ENCODE results near the gene CUTC. TPM values are rescaled to one million over a fixed set of nuclear protein-coding genes. Genes with fewer than 3 reads are reported as not detected.

Gene CUTC
- total RNA-seq, 2 experiments from 2014 or later = 29.9 to 41.6 TPM

DNA sequence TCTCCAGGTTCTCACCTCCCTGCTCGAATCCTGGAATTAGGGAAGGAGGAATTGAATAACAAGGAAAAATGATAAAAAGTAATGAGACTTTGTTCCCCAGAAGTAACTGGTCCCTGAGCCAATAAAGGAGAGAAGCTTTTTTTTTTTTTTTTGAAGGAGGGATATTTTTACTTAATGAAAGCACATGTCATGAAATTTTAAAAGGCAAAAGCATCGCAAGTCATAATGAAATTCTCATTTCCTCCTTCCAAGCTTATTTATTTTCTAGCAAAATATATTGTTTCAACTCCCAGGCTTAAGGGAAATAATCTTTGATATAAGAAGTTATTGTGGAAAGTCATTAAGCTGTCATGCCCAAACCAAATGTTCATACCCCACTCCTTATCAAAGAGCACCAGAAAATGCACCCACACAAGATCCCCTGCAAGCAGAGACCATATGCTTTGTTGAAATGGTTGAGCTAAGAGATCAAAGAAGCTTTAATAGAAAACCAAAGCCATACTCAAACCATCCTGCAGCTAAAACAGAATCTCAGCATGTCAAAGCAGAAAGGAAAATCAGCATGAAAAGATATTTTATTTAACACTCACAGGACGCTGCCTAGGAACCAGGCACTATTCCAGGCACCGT is 33.8 kb downstream of the CUTC start:
- H3K27ac ChIP-seq (ENCODE audit: low read depth, low read length, poor library complexity, severe bottlenecking) = no peak overlapping the region
- H3K4me1 ChIP-seq (ENCODE audit: insufficient read depth, low read length, poor library complexity, severe bottlenecking) = no peaks in the 10 kb centered on the region
- no peaks in the 10 kb centered on the region for H3K9me3 ChIP-seq (ENCODE audit: low read length)
- H3K79me2 ChIP-seq (ENCODE audit: insufficient read depth, low read depth, low read length) = no peaks in the 10 kb centered on the region
- H3K9me2 ChIP-seq (ENCODE audit: insufficient read depth, low read length) = no peaks in the 10 kb centered on the region
- no TSS peak for BruUV-seq (replicated peaks)
- intact Hi-C loops (cut with micrococcal nuclease; ENCODE audit: unreplicated experiment) = no loop called here
- H3K36me3 ChIP-seq (ENCODE audit: insufficient read depth, low read length) = peaks cover 16% of the 10 kb centered on the region
- ChIA-PET POLR2A (interaction anchor here (0.6 kb wide), 1 partner anchor 113 kb away, joined by 3 read pairs; no protein-coding TSS in a partner anchor), CTCF (ENCODE audit: unreplicated experiment) (no interaction called here)
- no peak overlapping the region for H2AFZ ChIP-seq (ENCODE audit: low read length)
- TF ChIP-seq, protein P1, sequence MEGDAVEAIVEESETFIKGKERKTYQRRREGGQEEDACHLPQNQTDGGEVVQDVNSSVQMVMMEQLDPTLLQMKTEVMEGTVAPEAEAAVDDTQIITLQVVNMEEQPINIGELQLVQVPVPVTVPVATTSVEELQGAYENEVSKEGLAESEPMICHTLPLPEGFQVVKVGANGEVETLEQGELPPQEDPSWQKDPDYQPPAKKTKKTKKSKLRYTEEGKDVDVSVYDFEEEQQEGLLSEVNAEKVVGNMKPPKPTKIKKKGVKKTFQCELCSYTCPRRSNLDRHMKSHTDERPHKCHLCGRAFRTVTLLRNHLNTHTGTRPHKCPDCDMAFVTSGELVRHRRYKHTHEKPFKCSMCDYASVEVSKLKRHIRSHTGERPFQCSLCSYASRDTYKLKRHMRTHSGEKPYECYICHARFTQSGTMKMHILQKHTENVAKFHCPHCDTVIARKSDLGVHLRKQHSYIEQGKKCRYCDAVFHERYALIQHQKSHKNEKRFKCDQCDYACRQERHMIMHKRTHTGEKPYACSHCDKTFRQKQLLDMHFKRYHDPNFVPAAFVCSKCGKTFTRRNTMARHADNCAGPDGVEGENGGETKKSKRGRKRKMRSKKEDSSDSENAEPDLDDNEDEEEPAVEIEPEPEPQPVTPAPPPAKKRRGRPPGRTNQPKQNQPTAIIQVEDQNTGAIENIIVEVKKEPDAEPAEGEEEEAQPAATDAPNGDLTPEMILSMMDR (conservative IDR thresholded peaks at IDR 0.05; ENCODE audit: low read length) = no peak
- no peak for TF ChIP-seq EZH2phosphoT487 (IDR thresholded peaks at IDR 0.05; ENCODE audit: borderline replicate concordance, low read depth, low read length)
- DNase-seq (ENCODE audit: low spot score) = no peak
- H3K4me3 ChIP-seq (ENCODE audit: low read depth, low read length, poor library complexity, severe bottlenecking) = no peak overlapping the region
- no peak overlapping the region for H3K4me2 ChIP-seq (ENCODE audit: low read length)
- no peaks in the 10 kb centered on the region for H4K20me1 ChIP-seq (ENCODE audit: insufficient read depth, low read length)

GRCh38 chr10:99766302-99766681 is 34.3 kb downstream of the CUTC start:
- Histone ChIP-seq H3K4me1 (ENCODE audit: insufficient read depth, low read length, poor library complexity, severe bottlenecking) (no peaks in the 10 kb centered on the region), H3K79me2 (ENCODE audit: insufficient read depth, low read depth, low read length) (no peaks in the 10 kb centered on the region), H3K27ac (ENCODE audit: low read depth, low read length, poor library complexity, severe bottlenecking) (no peak overlapping the region), H3K4me2 (ENCODE audit: low read length) (no peak overlapping the region), H3K36me3 (ENCODE audit: insufficient read depth, low read length) (peaks cover 11% of the 10 kb centered on the region), H3K9me2 (ENCODE audit: insufficient read depth, low read length) (no peaks in the 10 kb centered on the region), H3K9me3 (ENCODE audit: low read length) (no peaks in the 10 kb centered on the region), H3K4me3 (ENCODE audit: low read depth, low read length, poor library complexity, severe bottlenecking) (no peak overlapping the region), H4K20me1 (ENCODE audit: insufficient read depth, low read length) (no peaks in the 10 kb centered on the region), H2AFZ (ENCODE audit: low read length) (no peak overlapping the region)
- ChIA-PET POLR2A (no interaction called here), CTCF (ENCODE audit: unreplicated experiment) (no interaction called here)
- no peak for DNase-seq (ENCODE audit: low spot score)
- no TSS peak for BruUV-seq (replicated peaks)
- no peak for TF ChIP-seq EZH2phosphoT487 (IDR thresholded peaks at IDR 0.05; ENCODE audit: borderline replicate concordance, low read depth, low read length)
- TF ChIP-seq, protein P1 (conservative IDR thresholded peaks at IDR 0.05; ENCODE audit: low read length) = no peak
- intact Hi-C loops (cut with micrococcal nuclease; ENCODE audit: unreplicated experiment) = no loop called here

- intact Hi-C loops (cut with micrococcal nuclease; ENCODE audit: unreplicated experiment) = no loop called here
- CTCF ChIA-PET (ENCODE audit: unreplicated experiment) = no interaction called here
These were observed 35.9 kb downstream of the CUTC start for GRCh38 chr10:99767901-99768300.

More at GRCh38 chr10:99767901-99768300, 35.9 kb downstream of the CUTC start:
- Histone ChIP-seq H3K4me3 (ENCODE audit: low read depth, low read length, poor library complexity, severe bottlenecking) (no peak overlapping the region), H3K4me2 (ENCODE audit: low read length) (no peak overlapping the region), H3K27ac (ENCODE audit: low read depth, low read length, poor library complexity, severe bottlenecking) (no peak overlapping the region), H3K36me3 (ENCODE audit: insufficient read depth, low read length) (no peaks in the 10 kb centered on the region), H4K20me1 (ENCODE audit: insufficient read depth, low read length) (no peaks in the 10 kb centered on the region), H2AFZ (ENCODE audit: low read length) (no peak overlapping the region), H3K79me2 (ENCODE audit: insufficient read depth, low read depth, low read length) (no peaks in the 10 kb centered on the region), H3K4me1 (ENCODE audit: insufficient read depth, low read length, poor library complexity, severe bottlenecking) (no peaks in the 10 kb centered on the region), H3K9me3 (ENCODE audit: low read length) (no peaks in the 10 kb centered on the region), H3K9me2 (ENCODE audit: insufficient read depth, low read length) (no peaks in the 10 kb centered on the region)
- POLR2A ChIA-PET = no interaction called here
- DNase-seq (ENCODE audit: low spot score) = no peak
- no TSS peak for BruUV-seq (replicated peaks)
- TF ChIP-seq EZH2phosphoT487 (IDR thresholded peaks at IDR 0.05; ENCODE audit: borderline replicate concordance, low read depth, low read length) = no peak
- TF ChIP-seq, protein P1 (conservative IDR thresholded peaks at IDR 0.05; ENCODE audit: low read length) = no peak

Data from OCI-LY7 (cell line).